C4-2B (cell line): ENCODE data around the gene ZNF730.

Experiments used
- H3K27ac ChIP-seq: fragments of 450-650 bp; 2 replicates; pipeline ENCODE4 v1.5.1; 2017
- ZFX ChIP-seq: fragments of 450-650 bp; IDR thresholded peaks from 2 replicates; pipeline ENCODE4 v1.6.1; 2017
- TF ChIP-seq, protein P1 (sequence below): fragments of 450-650 bp; conservative IDR thresholded peaks from 2 replicates; pipeline ENCODE4 v1.5.1; 2017; ENCODE audit warnings: mild to moderate bottlenecking

The ZNF730 gene

DNA sequence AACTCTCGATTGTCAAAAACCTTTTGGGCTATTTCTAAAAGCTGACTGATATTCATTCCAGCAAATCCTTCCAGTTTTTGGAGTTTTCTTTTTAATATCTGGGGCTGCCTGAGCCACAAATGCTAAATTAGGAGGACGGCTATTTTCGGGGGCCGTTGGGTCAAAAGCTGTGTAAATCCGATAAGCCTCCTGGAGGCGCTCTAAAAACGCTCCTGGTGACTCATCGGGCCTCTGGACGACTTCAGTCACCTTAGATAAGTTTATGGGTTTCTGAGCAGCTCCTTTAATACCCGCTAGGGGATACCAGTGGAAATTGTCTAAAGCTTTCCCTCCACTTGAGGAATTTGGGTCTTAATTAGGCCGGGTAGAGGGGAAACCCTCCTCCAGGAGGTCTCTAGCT is 66.4 kb downstream of the ZNF730 start:
- H3K27ac ChIP-seq = no peak overlapping the region
- TF ChIP-seq ZFX = no peak
- TF ChIP-seq, protein P1, sequence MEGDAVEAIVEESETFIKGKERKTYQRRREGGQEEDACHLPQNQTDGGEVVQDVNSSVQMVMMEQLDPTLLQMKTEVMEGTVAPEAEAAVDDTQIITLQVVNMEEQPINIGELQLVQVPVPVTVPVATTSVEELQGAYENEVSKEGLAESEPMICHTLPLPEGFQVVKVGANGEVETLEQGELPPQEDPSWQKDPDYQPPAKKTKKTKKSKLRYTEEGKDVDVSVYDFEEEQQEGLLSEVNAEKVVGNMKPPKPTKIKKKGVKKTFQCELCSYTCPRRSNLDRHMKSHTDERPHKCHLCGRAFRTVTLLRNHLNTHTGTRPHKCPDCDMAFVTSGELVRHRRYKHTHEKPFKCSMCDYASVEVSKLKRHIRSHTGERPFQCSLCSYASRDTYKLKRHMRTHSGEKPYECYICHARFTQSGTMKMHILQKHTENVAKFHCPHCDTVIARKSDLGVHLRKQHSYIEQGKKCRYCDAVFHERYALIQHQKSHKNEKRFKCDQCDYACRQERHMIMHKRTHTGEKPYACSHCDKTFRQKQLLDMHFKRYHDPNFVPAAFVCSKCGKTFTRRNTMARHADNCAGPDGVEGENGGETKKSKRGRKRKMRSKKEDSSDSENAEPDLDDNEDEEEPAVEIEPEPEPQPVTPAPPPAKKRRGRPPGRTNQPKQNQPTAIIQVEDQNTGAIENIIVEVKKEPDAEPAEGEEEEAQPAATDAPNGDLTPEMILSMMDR = no peak

- TF ChIP-seq, protein P1 = no peak
- no peak for TF ChIP-seq ZFX
- H3K27ac ChIP-seq = no peak overlapping the region
Observed at GRCh38 chr19:23190341-23190740, 73.5 kb downstream of the ZNF730 start.
